HG03103 (cell line): ENCODE data around the gene DMD.
"Not testable (repeated sequence)": the region's sequence is repeated elsewhere in the genome, so short reads cannot be mapped to it uniquely, and the experiment has no call there.

ENCODE experiments used
- ATAC-seq: cut with Tn5 transposase; IDR thresholded peaks from one replicate; pipeline ENCODE4 v1.9.1; 2021; ENCODE audit warnings: low read depth; ENCODE audit not compliant: unreplicated experiment

DMD gene

DNA sequence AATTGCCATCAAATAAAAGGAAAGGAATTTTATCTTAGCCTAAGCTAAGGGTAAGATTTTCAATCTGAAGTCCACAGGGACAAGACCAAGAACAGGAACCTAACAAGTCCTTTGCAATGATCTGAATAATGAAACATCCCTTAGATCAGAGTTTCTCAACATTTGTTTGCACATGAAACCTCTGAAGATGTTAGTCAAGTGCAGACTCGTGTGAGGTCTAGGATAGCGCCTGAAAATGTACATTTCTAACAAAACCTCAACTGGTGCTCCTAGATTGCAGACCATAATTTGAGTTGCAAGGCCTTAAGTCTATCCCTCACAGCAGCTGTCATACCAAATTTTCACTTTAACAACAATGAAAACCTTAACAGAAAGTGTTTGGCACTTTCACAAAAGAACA lies 337.6 kb downstream of the DMD start:
- no peak for ATAC-seq

- ATAC-seq = no peak
Observed at GRCh38 chrX:32871636-32872035, 339.7 kb downstream of the DMD start.

DNA sequence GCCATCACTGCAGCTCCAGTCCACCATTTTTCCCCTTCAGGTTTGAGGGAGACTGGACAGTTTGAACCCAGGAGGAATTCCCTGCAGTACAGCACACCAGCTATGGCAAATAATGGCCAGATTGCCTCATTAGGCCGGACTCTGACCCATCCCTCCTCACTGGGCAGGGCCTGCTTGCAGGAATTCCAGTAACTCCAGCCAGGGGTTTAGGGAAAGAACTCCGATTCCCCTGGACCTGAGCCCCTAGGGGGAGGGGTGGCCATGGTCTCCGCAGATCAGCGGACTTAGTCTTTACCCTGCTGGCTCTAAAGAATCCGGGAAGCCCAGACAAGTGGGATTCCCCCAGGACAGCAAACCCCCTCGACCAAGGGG lies 342.8 kb downstream of the DMD start:
- ATAC-seq = no peak

GRCh38 chrX:32867781-32868523 lies 343.4 kb downstream of the DMD start:
- ATAC-seq = no peak

DNA sequence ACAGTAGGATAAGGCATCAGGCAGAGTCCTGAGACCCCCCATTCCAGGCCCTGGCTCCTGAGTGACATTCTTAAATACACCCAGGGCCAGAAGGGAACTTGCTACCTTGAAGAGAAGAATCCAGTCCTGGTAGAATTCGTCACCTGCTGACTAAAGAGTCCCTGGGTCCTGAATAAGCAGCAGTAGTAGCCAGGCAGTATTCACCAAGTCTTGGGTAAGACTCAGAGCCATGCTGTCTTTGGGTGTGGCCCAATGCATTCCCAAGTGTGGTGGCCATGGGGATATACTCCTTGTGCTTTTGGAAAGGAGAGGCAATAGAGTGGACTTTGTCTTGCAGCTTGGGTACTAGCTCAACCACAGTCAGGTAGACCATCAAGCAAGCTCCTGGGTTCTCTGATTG lies 359.1 kb downstream of the DMD start:
- no peak for ATAC-seq

GRCh38 chrX:32851556-32851955 lies 359.8 kb downstream of the DMD start:
- no peak for ATAC-seq

GRCh38 chrX:32847921-32848320 lies 363.4 kb downstream of the DMD start:
- ATAC-seq = no peak

DNA sequence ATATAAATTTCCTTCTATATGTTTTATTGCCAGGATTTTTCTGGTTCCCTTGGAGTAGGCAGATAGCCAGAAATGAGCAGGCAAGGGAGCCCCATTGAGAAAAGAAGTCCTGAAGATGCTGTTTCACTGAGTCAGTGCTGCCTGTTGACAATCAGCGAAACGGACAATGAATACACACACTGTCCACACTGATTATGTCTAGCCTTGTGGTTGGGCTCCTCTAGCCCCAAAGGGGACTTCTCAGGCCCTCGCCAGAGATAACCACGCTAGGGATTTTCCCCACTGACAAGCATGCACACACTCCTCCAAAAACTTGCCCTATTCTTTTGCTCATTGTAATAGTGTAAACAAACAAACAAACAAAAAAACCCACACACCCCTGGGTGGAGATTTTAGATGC lies 369.3 kb downstream of the DMD start:
- ATAC-seq = no peak

DNA sequence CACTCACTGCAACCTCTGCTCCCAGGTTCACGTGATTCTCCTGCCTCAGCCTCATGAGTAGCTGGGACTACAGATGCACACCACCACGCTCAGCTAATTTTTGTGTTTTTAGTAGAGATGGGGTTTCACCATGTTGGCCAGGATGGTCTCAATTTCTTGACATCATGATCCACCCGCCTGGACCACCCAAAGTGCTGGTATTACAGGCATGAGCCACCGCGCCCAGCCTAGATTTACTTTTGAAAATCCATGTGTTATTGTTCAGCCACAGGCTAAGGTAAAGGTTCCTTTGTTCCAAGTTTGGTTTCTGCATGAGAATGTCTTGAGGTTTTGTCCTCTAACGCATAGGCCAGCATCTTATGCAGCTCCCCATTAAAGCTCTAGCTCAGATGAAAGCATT lies 371.6 kb downstream of the DMD start:
- ATAC-seq = no peak

- ATAC-seq = no peak
Observed at GRCh38 chrX:32825009-32825408, 386.3 kb downstream of the DMD start.

DNA sequence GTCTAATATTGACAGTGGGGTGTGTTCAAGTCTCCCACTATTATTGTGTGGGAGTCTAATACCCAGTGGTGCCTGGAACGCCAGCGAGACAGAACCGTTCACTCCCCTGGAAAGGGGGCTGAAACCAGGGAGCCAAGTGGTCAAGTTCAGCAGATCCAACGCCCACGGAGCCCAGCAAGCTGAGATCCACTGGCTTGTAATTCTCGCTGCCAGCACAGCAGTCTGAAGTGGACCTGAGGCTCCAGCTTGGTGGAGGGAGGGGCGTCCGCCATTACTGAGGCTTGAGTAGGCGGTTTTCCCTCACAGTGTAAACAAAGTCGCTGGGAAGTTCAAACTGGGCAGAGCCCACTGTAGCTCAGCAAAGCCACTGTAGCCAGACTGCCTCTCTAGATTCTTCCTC lies 407.3 kb downstream of the DMD start:
- ATAC-seq = no peak

DNA sequence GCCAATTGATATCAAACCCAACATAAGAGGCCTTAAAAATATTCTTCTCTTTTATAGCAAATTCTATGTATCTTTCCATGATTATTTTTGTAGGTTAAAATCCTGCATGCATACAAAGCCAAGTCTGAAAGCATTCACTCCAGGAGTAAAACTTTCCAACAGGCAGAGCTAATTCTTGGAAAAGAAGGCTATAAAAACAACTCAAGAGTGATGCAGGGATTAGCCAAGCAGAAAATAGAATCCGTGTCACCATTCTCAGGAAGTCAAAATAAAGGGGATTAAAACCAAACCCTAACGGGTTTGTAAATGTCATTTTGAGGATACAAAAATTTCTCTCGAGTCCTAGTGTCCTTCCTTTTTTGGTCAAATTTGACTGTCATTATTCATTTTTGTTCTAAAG lies 412.4 kb downstream of the DMD start:
- no peak for ATAC-seq

GRCh38 chrX:32788936-32789335 lies 422.4 kb downstream of the DMD start:
- no peak for ATAC-seq

DNA sequence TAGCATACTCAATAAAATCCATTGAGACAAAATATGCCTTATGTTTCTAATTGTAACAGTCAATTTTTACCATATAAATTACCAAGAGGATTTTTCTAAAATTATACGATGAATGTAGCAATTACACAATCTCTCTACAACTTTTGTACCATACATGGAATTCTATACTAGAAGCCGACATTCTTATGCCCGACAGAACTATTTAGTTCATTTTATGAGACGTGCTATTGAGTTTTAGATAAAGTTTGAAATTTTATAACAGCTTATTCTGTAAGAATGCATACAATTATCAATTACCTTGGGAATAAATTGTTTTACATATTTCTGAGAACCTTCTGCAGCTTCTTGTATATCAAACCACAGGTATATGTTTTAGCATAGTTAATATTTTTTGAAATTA lies 431.2 kb downstream of the DMD start:
- ATAC-seq = no peak

GRCh38 chrX:32778965-32779364 lies 432.4 kb downstream of the DMD start:
- ATAC-seq = no peak

- ATAC-seq = no peak
Observed at GRCh38 chrX:32774966-32775365, 436.4 kb downstream of the DMD start.

DNA sequence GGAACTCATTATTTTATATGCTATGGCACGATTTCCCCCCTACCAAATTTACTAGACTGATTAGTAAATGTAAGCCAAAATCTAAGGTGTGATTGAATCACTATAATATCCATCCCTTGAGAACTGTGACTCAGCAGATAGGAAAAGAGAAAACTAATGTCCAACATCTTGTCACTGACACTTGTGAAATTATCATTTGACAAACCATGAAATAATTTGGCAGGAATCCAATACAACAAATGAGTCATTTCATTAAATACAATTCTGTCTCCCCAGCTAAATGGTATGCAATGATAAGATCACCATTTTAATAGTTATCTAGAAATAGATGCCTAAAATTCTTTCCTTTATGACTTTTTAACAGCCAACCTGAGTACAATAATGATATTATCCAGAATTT lies 462.3 kb downstream of the DMD start:
- ATAC-seq = no peak

GRCh38 chrX:32745323-32745722 lies 466.0 kb downstream of the DMD start:
- ATAC-seq = no peak

- no peak for ATAC-seq
Observed at GRCh38 chrX:32744921-32745320, 466.4 kb downstream of the DMD start.

- ATAC-seq = no peak
Observed at GRCh38 chrX:32741910-32742309, 469.4 kb downstream of the DMD start.

GRCh38 chrX:32708542-32708941 lies 502.8 kb downstream of the DMD start:
- ATAC-seq = no peak

GRCh38 chrX:32705385-32705784 lies 506.0 kb downstream of the DMD start:
- ATAC-seq = not testable (repeated sequence)

DNA sequence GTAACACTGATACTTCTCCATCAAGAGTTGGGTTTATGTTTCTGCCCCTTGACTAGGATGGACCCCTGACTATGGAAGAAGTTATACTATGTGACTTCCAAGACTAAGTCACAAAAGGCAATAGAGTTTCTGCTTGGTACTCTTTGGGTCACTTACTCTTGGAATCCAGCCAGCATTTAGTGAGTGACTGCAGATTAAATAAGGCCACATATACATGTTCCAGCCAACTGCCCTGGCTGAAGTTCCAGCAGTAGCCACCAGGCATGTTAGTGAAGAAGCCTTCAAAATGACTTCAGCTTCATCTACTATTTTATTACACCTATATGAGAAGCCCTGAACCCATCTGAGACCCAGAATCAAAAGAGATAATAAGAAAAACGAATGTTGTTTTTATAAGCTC lies 524.0 kb downstream of the DMD start:
- ATAC-seq = no peak
